GM06990 (cell line): ENCODE measurements around the gene DIAPH2.

Experiments
- DNase-seq: peaks from one replicate; pipeline ENCODE4 v3.0.0-alpha.2; 2011; ENCODE audit not compliant: insufficient read length; ENCODE audit errors: extremely low read depth
- H3K27me3 ChIP-seq: replicated peaks from 2 replicates; pipeline ENCODE4 v1.6.0; 2011; ENCODE audit warnings: low read length; ENCODE audit not compliant: control insufficient read depth, insufficient read depth
- H3K36me3 ChIP-seq: 2 replicates; pipeline ENCODE4 v1.5.1; 2011; ENCODE audit warnings: low read length; ENCODE audit not compliant: control insufficient read depth, insufficient read depth
- H3K4me3 ChIP-seq: replicated peaks from 2 replicates; pipeline ENCODE4 v1.5.1; 2011; ENCODE audit warnings: low read depth, mild to moderate bottlenecking, control low read depth, low read length
- CTCF ChIP-seq: IDR thresholded peaks from 2 replicates; pipeline ENCODE4 v1.5.1; 2011; ENCODE audit warnings: low read length, control low read depth, mild to moderate bottlenecking, inconsistent platforms; ENCODE audit not compliant: insufficient read depth, poor library complexity, severe bottlenecking

DIAPH2 gene

GRCh38 chrX:96883608-96884007, 199.0 kb downstream of the DIAPH2 start, which contains the start of gene RPA4:
Gene RPA4, plus strand, starts transcription at chrX:96883908. Its CDS starts 403 bp downstream, at chrX:96884311.
- no peaks in the 10 kb centered on the region for H3K27me3 ChIP-seq
- H3K36me3 ChIP-seq, result no peaks in the 10 kb centered on the region
- TF ChIP-seq CTCF, result no peak
- no peak for DNase-seq
- no peak within 1 kb of the TSS for H3K4me3 ChIP-seq

GRCh38 chrX:96884027-96884426, 199.4 kb downstream of the DIAPH2 start:
- Histone ChIP-seq H3K4me3 (no peak overlapping the region), H3K27me3 (no peaks in the 10 kb centered on the region), H3K36me3 (no peaks in the 10 kb centered on the region)
- TF ChIP-seq CTCF, result no peak
- no peak for DNase-seq

- TF ChIP-seq CTCF, result no peak
- no peaks in the 10 kb centered on the region for H3K36me3 ChIP-seq
- H3K27me3 ChIP-seq, result no peaks in the 10 kb centered on the region
- H3K4me3 ChIP-seq, result no peak overlapping the region
- no peak for DNase-seq
Measured at GRCh38 chrX:96889726-96890125, 205.1 kb downstream of the DIAPH2 start.

GRCh38 chrX:96906741-96907140, 222.1 kb downstream of the DIAPH2 start:
- H3K36me3 ChIP-seq, result no peaks in the 10 kb centered on the region
- H3K27me3 ChIP-seq, result no peaks in the 10 kb centered on the region
- no peak for DNase-seq
- no peak overlapping the region for H3K4me3 ChIP-seq
- no peak for TF ChIP-seq CTCF

- no peak for DNase-seq
- no peak for TF ChIP-seq CTCF
- no peaks in the 10 kb centered on the region for H3K27me3 ChIP-seq
- no peaks in the 10 kb centered on the region for H3K36me3 ChIP-seq
- H3K4me3 ChIP-seq, result no peak overlapping the region
Measured at GRCh38 chrX:96907516-96908272, 223.1 kb downstream of the DIAPH2 start.
